HG02870 (cell line): ENCODE data around the gene TREM2.

Experiments used
- ATAC-seq: cut with Tn5 transposase; IDR thresholded peaks from one replicate; pipeline ENCODE4 v1.9.1; 2021; ENCODE audit warnings: mild to moderate bottlenecking, moderate library complexity; ENCODE audit not compliant: unreplicated experiment

Gene TREM2

DNA sequence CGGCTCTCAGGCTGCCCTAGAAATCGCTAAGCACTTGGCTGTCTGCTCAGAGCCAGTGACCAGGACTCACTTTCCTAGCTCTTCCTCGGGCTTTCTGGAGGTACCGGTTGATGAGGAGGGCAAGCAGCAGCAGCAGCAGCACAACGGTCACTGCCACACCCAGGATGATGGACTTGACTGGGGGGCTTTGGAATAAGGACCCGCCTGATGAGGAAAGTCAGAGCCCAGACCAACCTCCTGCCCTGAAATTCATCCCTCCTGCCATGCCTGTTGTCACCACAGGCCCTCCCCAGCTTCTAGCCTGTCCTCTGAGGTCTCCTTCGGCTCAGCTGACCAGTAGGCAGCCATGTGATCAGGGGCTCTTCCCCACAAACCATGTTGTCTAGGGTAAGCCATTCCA, 21.8 kb upstream of the TREM2 start:
- ATAC-seq: no peak

DNA sequence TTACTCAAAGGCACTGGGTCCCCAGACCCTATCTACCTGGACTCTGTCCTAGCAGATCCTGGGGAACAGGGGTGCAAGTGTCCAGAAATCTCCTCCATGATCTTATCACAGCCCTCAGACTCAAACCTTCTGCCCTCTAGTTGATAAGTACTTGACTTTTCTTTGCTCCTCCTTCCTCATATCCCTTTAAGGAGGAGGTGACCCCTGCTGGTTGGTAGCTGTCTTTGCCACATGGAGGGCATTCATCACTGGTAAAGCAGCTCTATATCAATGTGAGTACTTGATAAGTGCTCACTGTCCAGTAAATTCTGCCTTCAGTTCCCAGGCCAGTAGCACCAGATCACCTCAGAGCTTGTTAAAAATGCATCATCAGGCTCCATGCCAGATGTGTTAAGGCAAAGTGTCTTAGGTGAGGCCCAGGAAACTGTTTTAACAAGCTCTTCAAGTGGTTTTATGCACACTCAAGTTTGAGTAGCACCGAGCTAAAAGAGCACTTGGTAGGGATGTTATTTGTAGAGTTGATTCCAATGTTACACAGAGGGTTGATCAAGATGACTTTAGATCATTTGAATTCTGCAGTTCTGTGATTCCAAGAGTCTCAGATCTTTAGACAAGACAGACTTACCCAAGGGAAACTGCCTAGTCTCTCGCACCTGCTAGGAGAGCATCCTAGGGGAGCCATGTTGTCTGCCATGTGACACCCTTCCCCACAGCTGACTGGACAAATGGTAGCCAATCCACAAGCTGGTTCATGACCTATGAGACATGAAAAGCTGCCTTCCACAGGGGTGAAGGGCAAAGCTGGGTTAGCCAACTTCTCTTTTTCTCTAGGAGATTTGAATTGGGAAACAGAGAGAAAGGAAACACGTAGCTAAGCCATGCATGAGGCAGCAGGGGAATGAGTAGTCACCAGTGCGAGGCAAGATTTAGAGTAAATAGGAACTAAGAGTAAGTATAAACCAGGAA, 19.4 kb upstream of the TREM2 start:
- ATAC-seq: no peak

DNA sequence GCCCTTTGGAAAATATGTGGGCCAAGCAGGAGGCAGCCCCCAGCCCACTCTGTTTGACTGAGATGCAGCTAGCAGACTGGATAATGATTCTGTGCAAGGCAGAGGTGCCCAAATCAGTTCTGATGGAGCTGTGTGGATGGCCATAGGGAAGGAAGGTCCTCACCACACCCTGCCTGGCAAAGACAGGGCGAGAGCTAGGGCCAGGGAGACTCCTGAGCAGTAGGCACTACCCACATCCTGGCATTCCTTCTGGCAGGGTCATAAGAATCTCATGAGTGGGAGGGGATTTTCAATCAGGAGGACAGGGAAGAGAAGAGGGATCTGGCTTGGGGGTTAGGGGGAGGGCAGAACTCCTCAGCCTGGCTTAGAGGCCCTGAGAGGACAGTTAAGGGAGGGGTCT, 18.6 kb upstream of the TREM2 start:
- ATAC-seq: no peak

DNA sequence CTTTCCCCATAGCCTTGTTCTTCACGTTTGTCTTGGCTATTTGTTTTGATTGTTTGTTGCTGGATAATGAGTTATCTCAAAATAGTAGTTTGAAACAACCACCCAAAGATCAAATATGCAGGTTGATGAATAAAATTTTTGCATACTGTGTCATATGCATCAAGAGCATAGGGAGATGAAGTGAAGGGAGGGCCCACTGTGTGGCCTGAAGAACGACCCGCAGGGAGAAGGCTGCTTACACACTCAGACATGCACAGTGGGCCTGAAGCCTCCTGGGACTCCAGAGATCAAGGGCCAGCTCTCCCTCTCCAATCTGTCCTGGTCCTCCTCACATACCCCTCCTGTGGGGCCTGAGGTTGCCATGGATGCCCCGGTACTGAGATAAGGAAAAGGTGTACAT, 16.2 kb upstream of the TREM2 start:
- ATAC-seq: no peak

DNA sequence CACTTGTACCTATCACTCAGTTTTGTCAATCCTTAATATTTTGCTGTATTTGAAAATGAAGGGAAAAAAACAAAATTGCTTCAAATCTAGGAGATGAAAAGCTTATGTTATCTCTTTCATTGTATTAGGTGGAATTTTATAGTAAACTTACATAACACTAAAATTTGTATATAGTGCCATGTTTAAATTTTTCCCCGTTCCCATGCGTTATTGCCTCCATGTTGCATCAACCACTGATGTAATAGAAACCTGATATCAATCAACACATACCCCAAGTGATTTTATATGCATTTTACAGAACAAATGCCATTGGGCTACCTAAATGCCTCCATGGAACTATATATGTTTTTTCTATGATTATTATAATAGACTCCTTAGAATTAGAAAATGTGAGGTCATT, 14.8 kb upstream of the TREM2 start:
- no peak for ATAC-seq

DNA sequence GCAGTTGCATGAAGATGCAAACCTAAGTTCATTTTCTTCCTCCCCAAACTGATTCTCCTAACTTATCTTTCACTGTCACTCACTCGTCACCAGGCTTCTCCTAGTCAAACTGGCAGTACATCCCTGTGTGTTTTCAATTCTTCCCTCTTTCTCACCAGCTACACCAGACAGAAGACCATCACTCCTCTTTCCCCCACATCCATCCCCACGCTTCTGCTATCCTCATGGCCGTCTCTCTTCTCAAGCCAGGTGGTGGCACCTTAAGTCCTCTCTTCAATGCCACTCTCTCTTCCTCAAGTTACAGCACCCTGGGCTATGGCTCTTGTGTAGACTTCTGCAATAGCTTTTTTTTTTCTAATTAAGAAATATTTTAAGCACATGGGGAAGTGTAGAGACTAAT, 14.4 kb upstream of the TREM2 start:
- no peak for ATAC-seq

DNA sequence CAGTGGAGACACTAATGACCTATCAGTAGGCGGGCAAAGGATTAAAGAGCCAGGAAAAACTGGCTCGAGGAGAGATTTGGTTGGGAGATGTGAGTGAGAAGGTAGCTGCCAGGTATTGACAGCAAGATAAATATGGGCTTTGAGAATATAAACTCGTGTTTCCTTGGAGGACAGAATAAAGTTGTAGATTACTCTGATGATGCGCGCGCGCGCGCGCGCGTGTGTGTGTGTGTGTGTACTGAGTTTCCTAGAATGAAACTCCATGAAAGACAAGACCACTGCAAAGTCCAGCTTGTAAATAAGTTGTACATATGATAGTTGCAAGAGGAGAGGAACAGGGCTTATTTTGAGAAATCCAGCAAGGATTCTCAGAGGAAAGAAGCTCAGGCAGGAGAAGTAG, 13.3 kb upstream of the TREM2 start:
- ATAC-seq: no peak

DNA sequence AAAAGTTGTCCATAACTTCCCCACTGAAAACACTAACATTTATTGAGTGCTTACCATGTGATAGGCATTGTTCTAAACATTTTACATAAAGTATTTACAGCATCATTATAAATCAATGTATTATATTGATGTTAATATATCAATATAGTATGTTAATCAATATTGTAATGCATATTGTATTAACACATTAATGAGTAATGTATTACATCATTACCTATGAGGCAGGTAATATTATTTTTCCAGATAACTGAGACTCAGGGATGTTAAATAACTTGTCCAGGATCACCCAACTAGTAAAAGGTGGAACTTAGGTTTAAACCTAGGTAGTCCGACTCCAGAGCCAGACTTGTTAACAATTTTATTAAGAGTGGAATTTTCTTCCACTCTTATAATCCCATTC, 12.2 kb upstream of the TREM2 start:
- ATAC-seq: no peak

DNA sequence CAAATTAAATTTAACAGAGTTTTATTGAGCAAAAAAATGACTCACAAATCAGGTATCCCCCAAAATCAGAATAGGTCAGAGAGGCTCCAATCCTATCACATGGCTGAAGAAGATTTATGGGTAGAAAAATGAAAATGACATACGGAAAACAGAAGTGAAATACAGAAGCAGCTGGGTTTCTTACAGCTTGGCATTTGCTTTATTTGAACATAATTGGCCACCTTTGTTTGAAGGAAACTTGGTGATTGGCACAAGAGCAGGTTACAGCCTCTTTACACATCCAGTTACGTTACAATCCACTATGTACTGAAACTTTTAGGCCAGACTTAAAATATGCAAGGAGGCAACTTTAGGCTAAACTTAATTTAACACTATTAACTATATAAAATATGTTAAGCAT, 11.7 kb upstream of the TREM2 start:
- ATAC-seq: no peak

DNA sequence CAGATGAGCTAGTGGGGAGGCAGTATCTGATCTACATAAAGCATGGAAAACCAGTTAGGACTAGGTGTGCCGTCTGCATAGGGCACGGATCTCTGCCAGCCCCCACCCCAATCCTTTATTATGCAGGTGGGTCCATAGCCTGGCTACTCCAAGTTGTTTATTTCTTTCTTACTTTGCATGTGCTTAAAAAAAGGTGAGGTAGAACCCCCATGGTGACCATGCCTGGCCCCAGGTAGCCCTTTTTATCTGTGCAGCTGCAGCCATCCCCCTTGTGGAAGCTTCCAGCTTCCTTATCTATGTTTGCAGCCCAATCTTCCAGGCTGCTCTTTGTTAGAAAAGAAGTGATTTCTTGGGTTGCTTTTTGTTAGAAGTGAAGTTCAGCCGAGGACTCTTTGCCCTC, 9.0 kb upstream of the TREM2 start:
- no peak for ATAC-seq

DNA sequence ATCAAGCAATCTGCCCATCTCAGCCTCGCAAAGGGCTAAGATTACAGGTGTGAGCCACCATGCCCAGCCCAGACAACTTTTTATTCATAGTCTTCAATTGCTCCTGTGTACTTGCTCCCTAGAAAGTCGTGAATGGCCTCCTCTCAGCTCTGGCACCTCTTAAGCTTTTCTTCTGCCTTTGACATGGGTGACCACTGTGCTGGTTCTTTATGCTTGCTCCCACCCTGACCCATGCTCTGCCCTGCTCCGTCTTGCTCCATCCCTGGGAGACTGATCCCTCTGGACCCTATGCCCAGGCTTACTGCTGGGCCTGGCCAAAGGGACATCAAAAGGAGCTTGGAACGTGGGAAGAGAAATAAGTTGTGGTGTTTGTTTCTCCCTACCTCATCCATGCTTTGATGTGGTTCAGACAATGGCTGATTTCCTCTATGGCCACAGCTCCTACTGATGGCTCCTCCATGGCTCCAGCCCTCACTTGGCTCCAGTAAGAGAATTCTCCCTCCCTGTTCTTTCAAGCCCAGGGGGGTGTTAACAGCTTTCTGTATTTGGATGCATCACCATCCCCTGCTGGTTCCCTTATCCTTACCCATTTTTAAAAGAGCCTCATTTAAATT, 7.7 kb upstream of the TREM2 start:
- ATAC-seq: no peak

DNA sequence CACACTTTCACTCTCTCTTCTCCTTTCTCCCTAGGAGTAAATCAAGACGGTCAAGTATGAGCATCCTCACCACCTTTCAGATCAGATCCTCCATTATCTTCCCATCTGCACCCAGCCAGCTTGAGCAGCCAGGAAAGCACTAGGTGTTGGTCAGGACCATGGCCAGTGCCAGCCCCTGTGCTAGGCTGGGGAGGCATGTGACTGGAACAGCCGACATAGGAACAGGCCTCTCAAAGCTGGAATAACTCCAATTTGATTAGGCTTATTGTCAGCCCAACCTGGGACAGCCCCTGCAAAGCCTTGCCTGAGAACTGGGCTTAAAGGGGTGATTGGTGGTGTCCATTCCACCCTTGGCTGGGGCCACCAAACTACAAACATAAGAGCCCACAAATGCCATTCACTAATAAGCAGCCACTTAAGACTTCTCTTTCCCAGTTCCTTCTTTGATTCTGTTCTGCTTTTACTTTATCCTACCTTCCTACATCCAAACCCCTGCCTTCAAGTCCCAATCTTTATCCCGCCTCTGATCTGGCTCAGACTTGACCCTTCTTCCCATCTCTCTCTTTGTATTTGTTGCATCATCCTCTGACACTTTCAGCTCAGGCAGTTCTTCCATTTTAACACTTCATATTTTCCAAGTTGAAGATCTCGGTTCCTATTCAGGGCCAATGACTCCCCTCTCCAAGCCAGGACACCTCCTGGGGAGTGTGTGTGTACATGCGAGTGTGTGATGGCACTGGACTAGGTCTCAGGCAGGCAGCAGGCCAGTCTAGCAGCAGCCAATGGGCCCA, 4.5 kb upstream of the TREM2 start:
- no peak for ATAC-seq

DNA sequence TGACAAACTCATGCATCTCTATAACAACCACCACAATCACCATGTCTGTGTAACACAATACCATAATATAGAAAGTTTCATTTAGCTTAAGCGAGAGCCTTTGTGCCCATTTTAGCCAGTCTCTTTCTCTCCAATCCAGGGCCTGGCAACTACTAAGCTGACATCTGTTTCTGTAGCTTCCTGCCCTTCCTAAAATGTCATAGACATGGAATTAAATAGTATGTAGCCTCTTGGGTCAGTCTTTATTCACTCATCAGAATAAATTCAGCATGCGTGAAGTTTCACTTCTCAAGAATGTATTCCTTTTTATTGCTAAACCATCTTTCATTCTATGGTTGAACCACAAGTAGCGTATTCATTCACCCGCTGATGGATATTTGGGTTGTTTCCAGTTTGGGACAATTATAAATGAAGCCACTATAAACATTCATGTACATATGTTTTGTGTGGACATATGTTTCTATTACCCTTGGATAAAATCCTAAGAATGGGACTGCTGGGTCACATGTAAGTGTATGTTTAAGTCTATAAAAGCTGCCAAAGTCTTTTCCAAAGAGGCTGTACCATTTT, 1.7 kb upstream of the TREM2 start:
- ATAC-seq: no peak

DNA sequence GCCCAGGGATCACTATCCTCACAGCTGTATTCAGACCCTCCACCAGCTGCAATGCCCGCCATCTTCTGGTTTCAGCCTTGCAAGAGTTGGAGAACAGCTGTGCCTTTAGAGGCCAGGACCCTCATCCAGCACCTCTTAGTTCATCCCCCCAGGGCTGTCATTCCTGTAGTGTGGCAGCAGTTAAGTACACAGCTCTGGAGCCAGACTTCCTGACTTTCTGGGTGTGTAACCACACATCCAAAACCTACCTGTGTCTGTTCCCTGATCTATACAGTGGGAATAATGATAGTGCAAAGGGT, 452 bp upstream of the TREM2 start:
- ATAC-seq: no peak

DNA sequence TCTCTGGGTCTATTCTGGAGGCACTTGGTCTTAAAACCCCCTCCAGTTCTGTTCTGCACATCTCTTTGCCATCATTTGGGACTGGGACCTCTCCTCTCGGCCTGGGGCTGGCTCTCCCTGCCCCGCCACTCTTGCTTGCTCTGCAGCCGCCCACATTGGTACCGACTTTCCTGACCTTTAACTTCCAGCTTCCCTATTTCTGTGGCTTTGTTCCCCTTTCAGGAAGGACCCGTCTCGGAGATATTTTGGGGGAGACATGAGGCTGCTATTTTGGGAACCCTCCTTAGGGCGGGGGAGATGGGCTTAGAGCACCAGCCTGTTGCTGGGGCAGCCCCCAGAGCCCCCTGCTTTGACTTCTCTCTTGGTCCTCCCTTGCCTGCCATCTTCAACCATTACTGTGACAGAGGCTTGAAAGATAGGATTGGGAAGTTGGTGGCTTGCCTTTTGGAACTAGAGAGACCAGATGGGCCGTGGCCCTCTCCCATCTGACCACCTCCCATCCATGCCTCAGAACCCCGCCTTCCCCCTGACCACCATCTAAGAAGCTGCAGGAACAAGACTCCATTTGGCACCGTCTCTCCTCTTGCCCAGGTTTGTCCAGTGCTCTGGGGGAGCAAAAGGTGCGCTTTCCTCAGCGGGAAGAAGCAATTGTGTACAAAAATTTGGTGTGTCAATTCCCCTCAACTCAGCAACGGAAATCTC, 914 bp downstream of the TREM2 start:
- no peak for ATAC-seq

DNA sequence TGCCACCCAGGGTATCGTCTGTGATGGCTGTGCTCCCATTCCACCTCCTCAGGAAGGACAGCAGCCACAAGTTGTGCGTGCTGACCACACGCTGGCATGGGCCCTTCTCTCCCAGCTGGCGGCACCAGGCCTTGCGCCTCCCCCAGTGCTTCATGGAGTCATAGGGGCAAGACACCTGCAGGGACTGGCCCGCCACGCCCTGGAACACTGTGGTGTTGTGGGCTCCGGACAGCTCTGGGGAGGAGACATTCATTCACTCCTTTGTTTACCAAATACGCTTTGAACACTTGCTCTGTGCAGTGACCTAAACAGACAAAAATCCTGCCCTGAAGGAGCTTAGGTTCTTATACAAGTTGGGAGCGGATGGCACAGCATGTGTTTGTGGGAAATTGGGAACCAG, 1.5 kb downstream of the TREM2 start:
- no peak for ATAC-seq

DNA sequence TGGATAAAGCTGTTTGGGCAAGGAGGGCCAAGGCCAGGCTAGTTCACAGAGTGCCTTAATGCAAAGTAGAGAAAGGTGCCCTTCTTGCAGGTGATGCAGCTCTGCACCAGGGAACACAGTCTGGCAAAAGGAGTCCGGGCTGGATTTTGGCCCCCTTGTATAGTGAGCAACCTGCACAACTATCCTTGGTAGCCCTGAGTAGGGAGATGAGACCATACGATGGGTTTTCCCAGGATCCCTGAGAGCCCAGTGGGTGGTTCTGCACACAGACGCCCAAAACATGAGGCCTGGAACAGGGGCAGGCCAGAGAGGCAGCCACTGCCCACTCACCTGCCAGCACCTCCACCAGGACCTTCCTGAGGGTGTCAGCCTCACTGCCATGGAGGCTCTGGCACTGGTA, 2.0 kb downstream of the TREM2 start:
- ATAC-seq: no peak

DNA sequence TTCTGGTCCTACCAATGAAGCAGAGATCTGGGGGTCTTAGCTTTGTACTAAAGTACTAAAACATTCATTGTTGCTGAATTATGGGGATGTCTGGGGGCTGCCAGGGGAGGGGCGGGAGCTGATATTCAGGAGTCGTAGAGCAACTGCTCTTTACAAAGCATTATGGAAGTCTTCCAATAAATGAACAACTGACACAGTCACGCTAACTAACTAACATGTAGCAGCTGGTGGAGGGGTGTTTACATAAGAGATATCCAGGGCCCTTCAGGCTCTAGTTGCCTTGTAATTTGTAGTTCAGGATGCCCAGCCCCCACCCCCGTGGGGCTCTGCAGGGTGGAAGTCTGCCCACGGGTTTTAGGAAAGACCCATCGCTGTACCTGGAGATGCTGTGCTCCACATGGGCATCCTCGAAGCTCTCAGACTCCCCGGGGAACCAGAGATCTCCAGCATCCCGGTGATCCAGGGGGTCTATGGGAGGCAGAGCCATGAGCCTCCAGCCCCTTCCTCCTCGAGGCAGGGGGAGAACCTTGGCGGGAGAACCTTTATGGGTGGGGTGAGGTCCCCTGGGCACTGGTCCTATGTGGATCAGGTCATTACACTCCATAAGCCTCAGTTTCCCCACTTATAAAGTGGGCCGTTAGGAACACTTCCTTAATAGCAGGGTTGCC, 3.4 kb downstream of the TREM2 start:
- ATAC-seq: no peak

DNA sequence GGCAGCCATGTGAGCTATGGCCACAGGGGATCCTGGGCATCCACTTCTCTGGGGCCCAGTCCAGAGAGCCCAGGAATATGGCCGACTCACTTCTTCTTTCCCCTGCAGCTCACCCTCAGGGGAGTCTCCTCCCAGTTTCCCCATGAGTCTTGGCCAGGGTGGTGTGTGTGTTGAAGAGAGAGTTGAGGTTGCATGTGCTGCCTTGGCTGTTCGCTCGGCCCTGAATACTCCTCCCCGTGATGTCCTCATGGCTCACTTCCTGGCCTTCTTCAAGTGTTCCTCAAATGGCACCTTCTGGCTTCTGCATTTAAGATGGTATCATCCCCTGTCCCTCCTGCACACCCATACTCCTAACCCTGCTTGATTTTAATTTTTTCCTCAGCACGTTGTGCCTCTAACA, 5.6 kb downstream of the TREM2 start:
- no peak for ATAC-seq

DNA sequence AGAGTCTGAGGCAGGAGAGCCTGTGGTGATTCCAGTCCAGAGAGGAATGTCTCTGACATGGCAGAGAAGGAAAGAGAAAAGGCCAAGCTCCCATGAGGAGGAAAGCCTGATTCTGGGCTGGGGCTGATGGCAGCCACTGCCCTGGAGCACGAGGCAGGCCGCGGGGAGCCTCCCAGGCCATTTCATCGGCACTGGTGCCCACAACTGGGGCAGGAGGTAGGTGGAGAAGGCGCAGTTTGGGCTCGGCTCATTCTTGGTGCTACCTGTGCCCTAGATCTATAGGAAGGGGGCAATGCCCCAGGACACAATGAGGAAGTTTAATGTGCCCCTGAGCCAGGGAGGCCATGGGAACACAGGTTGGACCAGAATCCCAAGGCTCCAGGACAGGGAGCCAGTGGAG, 6.1 kb downstream of the TREM2 start:
- no peak for ATAC-seq

DNA sequence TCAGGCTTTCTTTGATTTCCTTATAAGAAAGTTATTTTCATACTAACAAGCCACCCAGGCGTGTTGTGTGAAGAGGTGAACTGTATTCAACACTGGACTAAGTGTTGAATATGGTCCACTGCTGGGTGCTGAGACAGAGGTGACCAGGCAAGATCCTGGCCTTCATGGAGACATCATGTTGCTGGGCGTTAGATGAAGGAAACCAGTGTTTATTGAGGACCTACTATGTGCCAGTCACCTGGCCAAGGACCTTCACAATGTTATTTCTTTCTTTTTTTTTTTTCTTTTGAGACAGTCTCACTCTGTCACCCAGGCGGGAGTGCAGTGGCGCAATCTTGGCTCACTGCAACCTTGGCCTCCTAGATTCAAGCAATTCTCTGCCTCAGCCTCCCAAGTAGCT, 6.9 kb downstream of the TREM2 start:
- ATAC-seq: no peak
